ENCODE data around the gene SAPCD1.

DNA sequence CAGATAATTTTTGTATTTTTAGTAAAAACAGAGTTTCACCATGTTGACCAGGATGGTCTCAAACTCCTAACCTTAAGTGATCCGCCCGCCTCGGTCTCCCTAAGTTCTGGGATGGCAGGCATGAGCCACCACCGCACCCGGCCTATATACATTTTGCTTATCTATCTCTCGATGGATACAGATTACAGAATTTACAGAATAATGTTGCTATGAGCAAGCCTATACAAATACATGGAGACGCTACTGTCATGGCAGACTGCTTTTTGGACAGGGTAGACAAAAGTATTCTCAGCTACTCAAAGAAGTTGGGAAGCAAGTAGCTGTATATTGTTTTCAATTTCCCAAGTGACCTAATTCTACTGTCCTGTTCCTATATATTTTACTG lies 51.0 kb downstream of the SAPCD1 start:
- TF ChIP-seq, protein P1, sequence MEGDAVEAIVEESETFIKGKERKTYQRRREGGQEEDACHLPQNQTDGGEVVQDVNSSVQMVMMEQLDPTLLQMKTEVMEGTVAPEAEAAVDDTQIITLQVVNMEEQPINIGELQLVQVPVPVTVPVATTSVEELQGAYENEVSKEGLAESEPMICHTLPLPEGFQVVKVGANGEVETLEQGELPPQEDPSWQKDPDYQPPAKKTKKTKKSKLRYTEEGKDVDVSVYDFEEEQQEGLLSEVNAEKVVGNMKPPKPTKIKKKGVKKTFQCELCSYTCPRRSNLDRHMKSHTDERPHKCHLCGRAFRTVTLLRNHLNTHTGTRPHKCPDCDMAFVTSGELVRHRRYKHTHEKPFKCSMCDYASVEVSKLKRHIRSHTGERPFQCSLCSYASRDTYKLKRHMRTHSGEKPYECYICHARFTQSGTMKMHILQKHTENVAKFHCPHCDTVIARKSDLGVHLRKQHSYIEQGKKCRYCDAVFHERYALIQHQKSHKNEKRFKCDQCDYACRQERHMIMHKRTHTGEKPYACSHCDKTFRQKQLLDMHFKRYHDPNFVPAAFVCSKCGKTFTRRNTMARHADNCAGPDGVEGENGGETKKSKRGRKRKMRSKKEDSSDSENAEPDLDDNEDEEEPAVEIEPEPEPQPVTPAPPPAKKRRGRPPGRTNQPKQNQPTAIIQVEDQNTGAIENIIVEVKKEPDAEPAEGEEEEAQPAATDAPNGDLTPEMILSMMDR (IDR thresholded peaks at IDR 0.05; ENCODE audit: low read depth, low read length, missing input control), result no peak
- no peak for TF ChIP-seq SP1 (IDR thresholded peaks at IDR 0.05)
- no peak for TF ChIP-seq TAF1 (conservative IDR thresholded peaks at IDR 0.05)
